Measurements from ENCODE around the gene IL1RAPL2.

The IL1RAPL2 gene

DNA sequence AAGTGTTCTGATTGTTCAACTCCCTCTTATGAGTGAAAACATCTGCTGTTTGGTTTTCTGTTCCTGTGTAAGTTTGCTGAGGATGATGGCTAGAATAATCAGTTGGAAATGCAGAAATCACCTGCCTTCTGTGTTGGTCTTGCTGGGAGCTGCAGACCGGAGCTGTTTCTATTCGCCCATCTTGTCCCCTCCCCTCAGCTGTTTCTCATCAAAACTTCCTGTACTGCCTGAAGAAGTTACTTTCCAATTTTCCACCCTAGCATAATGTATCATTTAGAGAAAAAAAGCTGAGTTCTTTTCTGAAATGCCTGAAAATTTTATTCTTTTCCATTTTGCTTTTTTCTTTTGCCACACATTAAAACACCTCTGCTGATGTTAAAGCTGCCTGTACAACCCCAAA is 486.9 kb downstream of the IL1RAPL2 start:
- DNase-seq (ENCODE audit: extremely low spot score): no peak
- POLR2A ChIA-PET: no interaction called here
- TF ChIP-seq LEF1 (IDR thresholded peaks at IDR 0.05; ENCODE audit: borderline replicate concordance) (no peak), ARNT (IDR thresholded peaks at IDR 0.05) (no peak), HDGF (IDR thresholded peaks at IDR 0.05; ENCODE audit: borderline replicate concordance) (no peak), FOXM1 (IDR thresholded peaks at IDR 0.05; ENCODE audit: borderline replicate concordance) (no peak), CTBP1 (IDR thresholded peaks at IDR 0.05; ENCODE audit: borderline replicate concordance) (no peak), FOXA1 (IDR thresholded peaks at IDR 0.05) (no peak), BHLHE40 (IDR thresholded peaks at IDR 0.05; ENCODE audit: borderline replicate concordance) (no peak), ZNF384 (IDR thresholded peaks at IDR 0.05) (no peak), NFRKB (IDR thresholded peaks at IDR 0.05) (no peak), ELF4 (IDR thresholded peaks at IDR 0.05) (no peak), FOXK2 (IDR thresholded peaks at IDR 0.05) (no peak), TARDBP (IDR thresholded peaks at IDR 0.05) (no peak), SUZ12 (IDR thresholded peaks at IDR 0.05) (no peak), L3MBTL2 (conservative IDR thresholded peaks at IDR 0.05) (no peak), SP1 (IDR thresholded peaks at IDR 0.05) (no peak)
- TF ChIP-seq, protein P1, sequence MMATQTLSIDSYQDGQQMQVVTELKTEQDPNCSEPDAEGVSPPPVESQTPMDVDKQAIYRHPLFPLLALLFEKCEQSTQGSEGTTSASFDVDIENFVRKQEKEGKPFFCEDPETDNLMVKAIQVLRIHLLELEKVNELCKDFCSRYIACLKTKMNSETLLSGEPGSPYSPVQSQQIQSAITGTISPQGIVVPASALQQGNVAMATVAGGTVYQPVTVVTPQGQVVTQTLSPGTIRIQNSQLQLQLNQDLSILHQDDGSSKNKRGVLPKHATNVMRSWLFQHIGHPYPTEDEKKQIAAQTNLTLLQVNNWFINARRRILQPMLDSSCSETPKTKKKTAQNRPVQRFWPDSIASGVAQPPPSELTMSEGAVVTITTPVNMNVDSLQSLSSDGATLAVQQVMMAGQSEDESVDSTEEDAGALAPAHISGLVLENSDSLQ (IDR thresholded peaks at IDR 0.05): no peak
- CTCF ChIA-PET: no interaction called here

DNA sequence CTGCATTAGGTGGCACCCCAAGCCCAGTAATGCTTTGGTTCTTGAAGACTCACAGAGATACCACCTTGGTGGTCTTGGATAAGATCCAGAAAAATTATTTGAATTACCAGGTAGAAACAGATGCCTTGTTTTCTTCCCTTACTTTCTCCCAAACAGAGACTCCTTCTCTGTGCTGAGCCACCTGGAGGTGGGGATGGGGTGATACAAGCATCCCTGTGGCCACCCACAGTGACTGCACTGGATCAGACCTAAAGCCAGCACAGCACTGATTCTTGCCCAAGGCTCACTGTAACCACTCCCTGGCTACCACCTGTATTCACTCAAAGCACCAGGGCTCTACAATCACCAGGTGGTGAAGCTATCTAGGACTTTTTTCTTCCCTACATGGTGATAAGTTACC is 497.7 kb downstream of the IL1RAPL2 start:
- ChIA-PET CTCF (no interaction called here), POLR2A (no interaction called here)
- no peak for DNase-seq (ENCODE audit: extremely low spot score)
- no peak for TF ChIP-seq FOXM1 (IDR thresholded peaks at IDR 0.05; ENCODE audit: borderline replicate concordance)
- TF ChIP-seq SUZ12 (IDR thresholded peaks at IDR 0.05): no peak
- no peak for TF ChIP-seq SP1 (IDR thresholded peaks at IDR 0.05)
- no peak for TF ChIP-seq BHLHE40 (IDR thresholded peaks at IDR 0.05; ENCODE audit: borderline replicate concordance)
- no peak for TF ChIP-seq ZNF384 (IDR thresholded peaks at IDR 0.05)
- TF ChIP-seq ARNT (IDR thresholded peaks at IDR 0.05): no peak
- no peak for TF ChIP-seq TARDBP (IDR thresholded peaks at IDR 0.05)
- no peak for TF ChIP-seq ELF4 (IDR thresholded peaks at IDR 0.05)
- TF ChIP-seq NFRKB (IDR thresholded peaks at IDR 0.05): no peak
- TF ChIP-seq, protein P1 (IDR thresholded peaks at IDR 0.05): no peak
- TF ChIP-seq LEF1 (IDR thresholded peaks at IDR 0.05; ENCODE audit: borderline replicate concordance): no peak
- no peak for TF ChIP-seq L3MBTL2 (conservative IDR thresholded peaks at IDR 0.05)
- no peak for TF ChIP-seq FOXK2 (IDR thresholded peaks at IDR 0.05)
- TF ChIP-seq CTBP1 (IDR thresholded peaks at IDR 0.05; ENCODE audit: borderline replicate concordance): no peak
- TF ChIP-seq FOXA1 (IDR thresholded peaks at IDR 0.05): no peak
- no peak for TF ChIP-seq HDGF (IDR thresholded peaks at IDR 0.05; ENCODE audit: borderline replicate concordance)

DNA sequence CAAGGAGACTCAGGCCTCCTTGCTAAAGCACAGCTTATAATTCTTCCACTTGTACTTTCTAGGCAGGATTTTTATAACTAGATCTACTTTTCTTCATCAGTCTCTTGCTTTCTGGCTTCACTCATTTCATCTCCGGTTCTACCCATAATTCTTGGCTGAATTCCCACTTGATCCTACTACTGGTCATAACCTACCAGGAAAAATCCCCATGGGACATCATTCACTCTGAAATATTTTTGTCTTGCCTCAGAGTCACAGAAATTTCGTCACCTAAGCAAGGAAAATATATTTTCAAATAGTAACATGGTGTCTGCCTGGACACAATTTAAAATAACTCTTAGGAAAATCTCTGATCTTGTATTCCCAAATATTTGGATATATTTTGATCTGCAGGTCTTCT is 532.2 kb downstream of the IL1RAPL2 start:
- CTCF ChIA-PET: no interaction called here
- DNase-seq (ENCODE audit: extremely low spot score): no peak

DNA sequence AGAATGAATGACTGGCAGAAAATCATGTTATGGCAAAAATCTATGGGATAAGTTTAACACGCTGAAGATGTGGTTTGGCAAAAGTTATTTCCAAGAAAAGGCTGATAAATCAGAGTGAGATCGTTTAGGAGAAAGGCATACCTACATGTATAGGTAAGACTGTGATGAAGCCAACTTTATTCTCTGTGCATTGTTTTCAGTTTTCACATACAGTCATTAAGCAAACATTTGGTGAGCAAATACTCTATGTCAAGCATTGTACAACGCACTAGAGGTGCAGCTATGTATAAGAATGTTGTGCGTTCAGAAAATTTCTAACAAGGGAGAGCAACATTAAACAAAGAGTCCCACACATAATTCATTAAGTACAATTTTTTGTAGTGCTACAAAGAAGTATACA is 532.8 kb downstream of the IL1RAPL2 start:
- ChIA-PET POLR2A (no interaction called here), CTCF (no interaction called here)
- DNase-seq (ENCODE audit: extremely low spot score): no peak
- TF ChIP-seq FOXM1 (IDR thresholded peaks at IDR 0.05; ENCODE audit: borderline replicate concordance) (no peak), SP1 (IDR thresholded peaks at IDR 0.05) (no peak), FOXK2 (IDR thresholded peaks at IDR 0.05) (no peak), ZNF384 (IDR thresholded peaks at IDR 0.05) (no peak), LEF1 (IDR thresholded peaks at IDR 0.05; ENCODE audit: borderline replicate concordance) (no peak), HDGF (IDR thresholded peaks at IDR 0.05; ENCODE audit: borderline replicate concordance) (no peak), TARDBP (IDR thresholded peaks at IDR 0.05) (no peak), BHLHE40 (IDR thresholded peaks at IDR 0.05; ENCODE audit: borderline replicate concordance) (no peak)

More for the DNA sequence above, 532.2 kb downstream of the IL1RAPL2 start:
- TF ChIP-seq, protein P1 (IDR thresholded peaks at IDR 0.05): no peak
- TF ChIP-seq SP1 (IDR thresholded peaks at IDR 0.05) (no peak), FOXK2 (IDR thresholded peaks at IDR 0.05) (no peak), CTBP1 (IDR thresholded peaks at IDR 0.05; ENCODE audit: borderline replicate concordance) (no peak)
- POLR2A ChIA-PET: no interaction called here

DNA sequence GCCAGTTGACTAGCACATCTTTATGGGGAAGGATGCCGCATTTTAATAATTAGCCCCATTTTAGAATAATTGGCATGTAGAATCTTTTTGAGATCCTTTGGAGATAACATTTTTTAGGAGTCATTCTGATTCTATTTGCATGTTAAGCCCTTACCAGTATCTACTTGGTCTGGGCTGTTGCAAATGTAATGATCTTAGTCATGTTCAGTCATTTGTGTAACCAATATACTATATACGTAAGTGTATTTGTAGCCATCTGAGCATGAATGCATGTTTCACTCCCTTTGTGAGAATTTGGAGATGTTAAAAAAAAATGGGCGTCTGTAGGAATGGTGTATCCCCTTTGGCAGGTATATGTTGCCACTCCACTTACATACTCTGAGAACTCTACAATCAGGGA is 535.4 kb downstream of the IL1RAPL2 start:
- TF ChIP-seq ARNT (IDR thresholded peaks at IDR 0.05) (no peak), SUZ12 (IDR thresholded peaks at IDR 0.05) (no peak), NFRKB (IDR thresholded peaks at IDR 0.05) (no peak), FOXK2 (IDR thresholded peaks at IDR 0.05) (no peak), TARDBP (IDR thresholded peaks at IDR 0.05) (no peak), ZNF384 (IDR thresholded peaks at IDR 0.05) (no peak), BHLHE40 (IDR thresholded peaks at IDR 0.05; ENCODE audit: borderline replicate concordance) (no peak), CTBP1 (IDR thresholded peaks at IDR 0.05; ENCODE audit: borderline replicate concordance) (no peak), SP1 (IDR thresholded peaks at IDR 0.05) (no peak), HDGF (IDR thresholded peaks at IDR 0.05; ENCODE audit: borderline replicate concordance) (no peak), L3MBTL2 (conservative IDR thresholded peaks at IDR 0.05) (no peak), LEF1 (IDR thresholded peaks at IDR 0.05; ENCODE audit: borderline replicate concordance) (no peak), ELF4 (IDR thresholded peaks at IDR 0.05) (no peak), FOXM1 (IDR thresholded peaks at IDR 0.05; ENCODE audit: borderline replicate concordance) (no peak), FOXA1 (IDR thresholded peaks at IDR 0.05) (no peak)
- TF ChIP-seq, protein P1 (IDR thresholded peaks at IDR 0.05): no peak
- CTCF ChIA-PET: no interaction called here
- POLR2A ChIA-PET: no interaction called here
- no peak for DNase-seq (ENCODE audit: extremely low spot score)

DNA sequence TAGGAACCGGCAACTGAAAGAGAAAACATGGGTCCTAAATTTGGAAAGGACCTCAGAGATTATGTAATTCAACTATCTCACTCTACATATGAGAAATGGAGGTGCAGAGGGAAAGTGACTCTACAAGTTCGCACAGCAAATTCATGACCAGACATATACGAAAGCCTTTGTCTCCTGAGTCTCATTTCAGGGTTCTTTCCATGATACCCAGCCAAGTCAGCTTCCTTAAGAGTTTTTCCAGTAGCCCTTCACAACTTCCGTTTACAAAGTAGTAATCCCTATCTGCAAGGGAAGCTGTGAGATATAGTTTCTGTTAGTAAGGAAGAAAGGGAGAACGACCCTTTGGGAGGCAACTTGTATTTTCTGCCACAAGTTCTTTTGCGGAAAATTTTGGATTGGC is 543.9 kb downstream of the IL1RAPL2 start:
- DNase-seq (ENCODE audit: extremely low spot score): no peak
- CTCF ChIA-PET: no interaction called here
- POLR2A ChIA-PET: no interaction called here
- TF ChIP-seq FOXA1 (IDR thresholded peaks at IDR 0.05) (no peak), SUZ12 (IDR thresholded peaks at IDR 0.05) (no peak), ZNF384 (IDR thresholded peaks at IDR 0.05) (no peak), ARNT (IDR thresholded peaks at IDR 0.05) (no peak), BHLHE40 (IDR thresholded peaks at IDR 0.05; ENCODE audit: borderline replicate concordance) (no peak), LEF1 (IDR thresholded peaks at IDR 0.05; ENCODE audit: borderline replicate concordance) (no peak), HDGF (IDR thresholded peaks at IDR 0.05; ENCODE audit: borderline replicate concordance) (no peak), NFRKB (IDR thresholded peaks at IDR 0.05) (no peak), ELF4 (IDR thresholded peaks at IDR 0.05) (no peak), L3MBTL2 (conservative IDR thresholded peaks at IDR 0.05) (no peak), SP1 (IDR thresholded peaks at IDR 0.05) (no peak), FOXM1 (IDR thresholded peaks at IDR 0.05; ENCODE audit: borderline replicate concordance) (no peak), TARDBP (IDR thresholded peaks at IDR 0.05) (no peak), FOXK2 (IDR thresholded peaks at IDR 0.05) (no peak), CTBP1 (IDR thresholded peaks at IDR 0.05; ENCODE audit: borderline replicate concordance) (no peak)
- TF ChIP-seq, protein P1 (IDR thresholded peaks at IDR 0.05): no peak
